ENCODE measurements around the gene ZNF516.
A peak's percentile ranks its signal among the peaks of the same experiment; 100 is the strongest.

The ZNF516 gene

GRCh38 chr18:76468345-76469304, 26.4 kb downstream of the ZNF516 start:
- Mint-ChIP-seq H3K4me1 (peaks cover 68% of the 10 kb centered on the region), H3K27me3 (no peaks in the 10 kb centered on the region), H3K9me3 (no peaks in the 10 kb centered on the region), H3K36me3 (peaks cover 2% of the 10 kb centered on the region), H3K27ac (peak overlapping the region; percentile 70), H3K4me3 (peak overlapping the region; percentile 76)

- peak overlapping the region; percentile 76 for H3K4me3 Mint-ChIP-seq
- H3K27me3 Mint-ChIP-seq = no peaks in the 10 kb centered on the region
- H3K9me3 Mint-ChIP-seq = no peaks in the 10 kb centered on the region
- H3K4me1 Mint-ChIP-seq = peaks cover 57% of the 10 kb centered on the region
- peak overlapping the region; percentile 89 for H3K27ac Mint-ChIP-seq
- peaks cover 2% of the 10 kb centered on the region for H3K36me3 Mint-ChIP-seq
Measured at GRCh38 chr18:76467371-76468190, 27.5 kb downstream of the ZNF516 start.

DNA sequence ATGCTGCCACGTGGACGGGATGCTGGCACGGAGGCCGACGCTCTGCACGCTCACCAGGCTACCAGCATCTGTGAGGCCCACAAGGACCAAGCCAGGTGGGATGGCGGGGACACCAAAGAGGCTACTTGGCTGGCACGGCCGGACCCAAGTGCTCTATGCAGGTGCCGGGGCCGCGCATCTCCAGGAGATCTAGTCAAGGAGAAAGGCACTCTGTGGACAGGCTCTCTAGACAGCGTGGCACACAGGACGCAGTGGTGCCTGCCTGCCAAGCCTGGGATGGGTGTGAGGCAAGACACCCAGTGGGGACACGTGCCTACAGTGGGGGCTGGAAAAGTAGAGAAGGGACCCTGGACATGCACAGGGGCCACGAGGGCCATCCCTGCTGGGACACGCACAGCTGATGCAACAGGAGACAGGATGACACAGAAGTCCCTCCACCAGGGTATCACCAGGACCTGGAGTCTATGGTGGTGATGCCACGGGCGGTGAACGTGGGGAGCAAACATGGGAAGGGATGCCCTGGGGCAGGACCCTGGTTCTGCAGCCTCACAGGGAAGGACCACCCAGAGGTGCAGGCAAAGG, 28.5 kb downstream of the ZNF516 start:
- Mint-ChIP-seq H3K9me3 (no peaks in the 10 kb centered on the region), H3K4me3 (peak overlapping the region; percentile 45), H3K27ac (peak overlapping the region; percentile 89), H3K36me3 (peaks cover 4% of the 10 kb centered on the region), H3K4me1 (peaks cover 48% of the 10 kb centered on the region), H3K27me3 (no peaks in the 10 kb centered on the region)

GRCh38 chr18:76465630-76466409, 29.2 kb downstream of the ZNF516 start:
- H3K4me3 Mint-ChIP-seq = peak overlapping the region; percentile 19
- no peaks in the 10 kb centered on the region for H3K27me3 Mint-ChIP-seq
- H3K27ac Mint-ChIP-seq = peak overlapping the region; percentile 76
- H3K9me3 Mint-ChIP-seq = no peaks in the 10 kb centered on the region
- peaks cover 4% of the 10 kb centered on the region for H3K36me3 Mint-ChIP-seq
- H3K4me1 Mint-ChIP-seq = peaks cover 41% of the 10 kb centered on the region

GRCh38 chr18:76464281-76465259, 30.5 kb downstream of the ZNF516 start:
- H3K27me3 Mint-ChIP-seq = no peaks in the 10 kb centered on the region
- no peaks in the 10 kb centered on the region for H3K9me3 Mint-ChIP-seq
- H3K4me1 Mint-ChIP-seq = peaks cover 40% of the 10 kb centered on the region
- H3K27ac Mint-ChIP-seq = no peak overlapping the region
- peaks cover 4% of the 10 kb centered on the region for H3K36me3 Mint-ChIP-seq
- no peak overlapping the region for H3K4me3 Mint-ChIP-seq

- Mint-ChIP-seq H3K4me1 (peaks cover 33% of the 10 kb centered on the region), H3K27ac (no peak overlapping the region), H3K36me3 (peaks cover 4% of the 10 kb centered on the region), H3K4me3 (no peak overlapping the region), H3K27me3 (no peaks in the 10 kb centered on the region), H3K9me3 (no peaks in the 10 kb centered on the region)
Measured at GRCh38 chr18:76463872-76464271, 31.2 kb downstream of the ZNF516 start.

DNA sequence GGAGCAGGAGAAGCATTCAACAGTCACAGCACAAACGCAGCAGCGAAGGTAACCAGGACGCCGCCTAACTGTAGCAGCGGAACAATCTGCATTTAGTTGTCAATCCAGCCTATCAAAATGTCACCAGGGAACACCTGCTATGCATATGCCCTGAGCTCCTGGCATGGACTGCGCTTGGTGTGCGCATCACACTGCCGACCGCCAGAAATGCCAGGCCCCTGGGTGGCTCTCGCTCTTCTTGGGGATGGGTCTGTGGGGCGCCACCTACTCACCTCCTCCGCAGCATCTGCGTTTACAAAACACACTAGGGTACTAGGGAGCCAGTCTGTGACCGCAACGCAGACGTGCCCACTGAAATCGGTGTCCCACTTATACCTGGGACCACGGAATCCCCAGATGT, 31.7 kb downstream of the ZNF516 start:
- peaks cover 28% of the 10 kb centered on the region for H3K4me1 Mint-ChIP-seq
- no peaks in the 10 kb centered on the region for H3K9me3 Mint-ChIP-seq
- no peak overlapping the region for H3K4me3 Mint-ChIP-seq
- H3K36me3 Mint-ChIP-seq = peaks cover 4% of the 10 kb centered on the region
- H3K27me3 Mint-ChIP-seq = no peaks in the 10 kb centered on the region
- no peak overlapping the region for H3K27ac Mint-ChIP-seq

DNA sequence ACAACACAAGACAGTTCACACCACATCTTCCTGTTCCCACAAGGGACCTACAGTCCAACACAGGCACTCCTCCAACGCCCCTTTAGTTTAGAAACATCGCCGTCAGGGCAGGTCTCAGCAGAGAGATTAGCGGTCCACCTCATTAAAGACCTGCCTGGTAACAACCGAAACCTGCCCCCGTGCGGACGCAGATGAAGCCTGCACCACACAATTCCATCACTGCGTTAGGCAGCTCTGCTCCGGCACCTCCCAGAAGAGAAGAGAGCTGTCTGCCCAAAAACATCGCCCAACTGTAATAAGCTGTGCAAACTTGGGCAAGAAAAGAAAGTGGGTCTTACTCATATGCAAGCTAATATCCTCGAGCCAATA, 32.7 kb downstream of the ZNF516 start:
- H3K4me3 Mint-ChIP-seq = no peak overlapping the region
- peaks cover 4% of the 10 kb centered on the region for H3K36me3 Mint-ChIP-seq
- no peaks in the 10 kb centered on the region for H3K9me3 Mint-ChIP-seq
- H3K27me3 Mint-ChIP-seq = no peaks in the 10 kb centered on the region
- no peak overlapping the region for H3K27ac Mint-ChIP-seq
- peaks cover 24% of the 10 kb centered on the region for H3K4me1 Mint-ChIP-seq

DNA sequence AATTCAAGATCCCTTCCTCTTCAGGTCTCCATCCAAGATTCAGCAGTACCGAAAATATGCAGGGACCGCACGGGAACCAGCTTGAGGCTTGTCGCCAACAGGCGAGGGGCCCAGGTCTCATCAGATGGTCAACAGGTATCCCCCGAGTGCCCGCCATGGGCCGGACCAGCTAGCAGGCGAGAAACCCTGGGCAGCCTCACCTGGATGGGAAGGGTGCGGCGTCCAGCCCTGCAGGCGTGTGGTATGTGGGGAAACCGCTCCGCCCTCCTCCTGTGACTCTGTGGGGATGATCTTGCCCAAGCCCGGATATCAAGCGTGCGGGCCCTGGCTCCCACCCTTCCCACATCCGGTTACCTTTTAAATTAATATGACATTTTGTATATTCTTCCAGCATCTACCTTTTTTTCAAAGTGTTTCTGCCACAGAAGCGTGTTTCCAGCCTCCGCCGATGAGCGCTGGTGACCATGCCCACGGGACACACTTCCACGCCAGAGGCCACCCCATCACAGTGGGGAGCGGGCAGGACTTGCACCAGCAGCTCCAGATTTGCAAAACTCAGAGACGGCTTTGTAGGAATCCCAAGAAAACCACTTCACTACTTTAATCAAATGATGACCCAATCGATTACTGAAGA, 33.2 kb downstream of the ZNF516 start:
- H3K27ac Mint-ChIP-seq = no peak overlapping the region
- no peak overlapping the region for H3K4me3 Mint-ChIP-seq
- H3K9me3 Mint-ChIP-seq = no peaks in the 10 kb centered on the region
- peaks cover 27% of the 10 kb centered on the region for H3K4me1 Mint-ChIP-seq
- peaks cover 4% of the 10 kb centered on the region for H3K36me3 Mint-ChIP-seq
- H3K27me3 Mint-ChIP-seq = no peaks in the 10 kb centered on the region

- H3K27ac Mint-ChIP-seq = no peak overlapping the region
- no peaks in the 10 kb centered on the region for H3K27me3 Mint-ChIP-seq
- peaks cover 26% of the 10 kb centered on the region for H3K4me1 Mint-ChIP-seq
- H3K36me3 Mint-ChIP-seq = peaks cover 4% of the 10 kb centered on the region
- H3K4me3 Mint-ChIP-seq = no peak overlapping the region
- H3K9me3 Mint-ChIP-seq = no peaks in the 10 kb centered on the region
Measured at GRCh38 chr18:76461148-76461547, 33.9 kb downstream of the ZNF516 start.

DNA sequence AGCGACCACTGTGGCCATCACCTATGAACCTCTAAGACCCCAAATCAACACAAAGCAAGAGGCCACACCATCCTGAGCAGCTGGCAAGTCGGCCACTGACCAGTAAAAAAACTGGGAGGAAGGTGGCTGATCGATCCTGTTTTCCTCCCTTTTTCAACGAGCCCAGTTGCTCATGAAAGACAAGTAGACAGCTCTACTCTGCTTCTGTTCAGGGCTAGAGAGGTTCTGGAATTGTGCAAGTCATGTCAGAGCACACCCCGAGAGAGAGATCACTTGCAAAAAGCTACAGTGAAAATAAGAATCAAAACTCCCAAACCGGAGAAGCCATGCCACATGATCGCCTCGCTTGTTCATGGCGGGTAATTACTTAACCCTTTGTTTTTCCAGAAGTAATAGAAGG, 34.6 kb downstream of the ZNF516 start:
- H3K4me1 Mint-ChIP-seq = peaks cover 29% of the 10 kb centered on the region
- H3K27me3 Mint-ChIP-seq = no peaks in the 10 kb centered on the region
- H3K36me3 Mint-ChIP-seq = peaks cover 4% of the 10 kb centered on the region
- no peak overlapping the region for H3K4me3 Mint-ChIP-seq
- no peaks in the 10 kb centered on the region for H3K9me3 Mint-ChIP-seq
- H3K27ac Mint-ChIP-seq = no peak overlapping the region

GRCh38 chr18:76459687-76460350, 35.2 kb downstream of the ZNF516 start:
- Mint-ChIP-seq H3K36me3 (peaks cover 4% of the 10 kb centered on the region), H3K27me3 (no peaks in the 10 kb centered on the region), H3K27ac (no peak overlapping the region), H3K4me3 (no peak overlapping the region), H3K9me3 (no peaks in the 10 kb centered on the region), H3K4me1 (peaks cover 35% of the 10 kb centered on the region)

DNA sequence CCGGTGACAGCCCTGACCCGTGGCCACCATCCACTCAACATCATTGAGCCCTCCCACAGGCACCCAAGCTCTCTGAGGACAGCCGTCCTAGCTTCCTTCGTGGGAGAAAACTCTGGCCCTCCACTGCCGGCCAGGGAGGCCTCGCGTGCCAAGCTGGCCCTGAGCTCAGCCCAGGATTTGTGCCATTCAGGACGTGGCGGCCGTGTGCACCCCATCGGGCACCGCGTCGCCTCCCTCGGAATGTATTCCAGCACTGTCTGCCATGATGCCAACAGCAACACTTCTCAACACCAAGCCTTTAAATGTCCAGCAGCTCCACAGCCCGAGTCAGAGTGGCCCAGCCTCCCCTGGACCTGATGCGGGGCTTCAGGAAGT, 35.7 kb downstream of the ZNF516 start:
- Mint-ChIP-seq H3K27ac (no peak overlapping the region), H3K4me1 (peaks cover 39% of the 10 kb centered on the region)

More for the DNA sequence above, 35.7 kb downstream of the ZNF516 start:
- Mint-ChIP-seq H3K27me3 (no peaks in the 10 kb centered on the region), H3K9me3 (no peaks in the 10 kb centered on the region), H3K36me3 (peaks cover 4% of the 10 kb centered on the region), H3K4me3 (no peak overlapping the region)

All from activated naive CD4-positive, alpha-beta T cell treated with anti-CD3 and anti-CD28 coated beads, Interleukin-2, amount 50 U/mL, for 24 hours (primary cell).